OCI-LY1 (cell line): ENCODE measurements around the gene KRT84.

Experiments
- H2AFZ ChIP-seq: fragments of 200-600 bp; sonication (generic), shearing (Covaris generic); 2 replicates; pipeline ENCODE4 v1.6.0; 2014; ENCODE audit warnings: antibody characterized with exemption, mild to moderate bottlenecking, low read length
- H3F3A ChIP-seq: fragments of 200-600 bp; sonication (generic), shearing (Covaris generic); 2 replicates; pipeline ENCODE4 v1.6.0; 2014; ENCODE audit warnings: mild to moderate bottlenecking, antibody characterized with exemption, low read length, moderate library complexity; ENCODE audit not compliant: insufficient read depth
- H3K27ac ChIP-seq: fragments of 200-600 bp; sonication (generic); 2 replicates; pipeline ENCODE4 v1.5.1; 2014; ENCODE audit warnings: low read length, mixed run types, mild to moderate bottlenecking, low read depth; ENCODE audit not compliant: poor library complexity, severe bottlenecking
- H3K27me3 ChIP-seq: fragments of 200-600 bp; sonication (generic); 2 replicates; pipeline ENCODE4 v1.6.0; 2014; ENCODE audit warnings: antibody characterized with exemption, mild to moderate bottlenecking, low read length, moderate library complexity; ENCODE audit not compliant: insufficient read depth
- H3K36me3 ChIP-seq: fragments of 200-600 bp; sonication (generic); 2 replicates; pipeline ENCODE4 v1.6.1; 2014; ENCODE audit warnings: mild to moderate bottlenecking, antibody characterized with exemption, low read length, moderate library complexity, mixed read lengths; ENCODE audit not compliant: insufficient read depth
- H3K4me1 ChIP-seq: fragments of 200-600 bp; sonication (generic); 2 replicates; pipeline ENCODE4 v1.5.1; 2014; ENCODE audit warnings: mild to moderate bottlenecking, low read length, moderate library complexity; ENCODE audit not compliant: insufficient read depth, severe bottlenecking
- H3K4me2 ChIP-seq: fragments of 200-600 bp; sonication (generic), shearing (Covaris generic); 2 replicates; pipeline ENCODE4 v1.6.1; 2014; ENCODE audit warnings: low read length
- H3K4me3 ChIP-seq: fragments of 200-600 bp; sonication (generic); 2 replicates; pipeline ENCODE4 v1.5.1; 2014; ENCODE audit warnings: low read length, low read depth, mild to moderate bottlenecking, mixed read lengths; ENCODE audit not compliant: poor library complexity, severe bottlenecking
- H3K79me2 ChIP-seq: fragments of 200-600 bp; shearing (Covaris generic); 2 replicates; pipeline ENCODE4 v1.6.1; 2016; ENCODE audit warnings: mixed run types, low read length, mixed read lengths; ENCODE audit not compliant: insufficient read depth
- H3K9ac ChIP-seq: fragments of 200-600 bp; sonication (generic), shearing (Covaris generic); 2 replicates; pipeline ENCODE4 v1.6.1; 2014; ENCODE audit warnings: mild to moderate bottlenecking, low read length, mixed read lengths
- H3K9me2 ChIP-seq: fragments of 200-600 bp; sonication (generic), shearing (Covaris generic); 2 replicates; pipeline ENCODE4 v1.6.1; 2014; ENCODE audit warnings: low read depth, mild to moderate bottlenecking, low read length, mixed read lengths
- H3K9me3 ChIP-seq: fragments of 200-600 bp; shearing (Covaris generic); 2 replicates; pipeline ENCODE4 v1.6.1; 2014; ENCODE audit warnings: low read length, mixed read lengths
- H4K20me1 ChIP-seq: fragments of 200-600 bp; sonication (generic), shearing (Covaris generic); 2 replicates; pipeline ENCODE4 v1.6.0; 2016; ENCODE audit warnings: mild to moderate bottlenecking, low read length; ENCODE audit not compliant: insufficient read depth
- EZH2 ChIP-seq: fragments of 200-600 bp; sonication (generic), shearing (Covaris generic); IDR thresholded peaks from 2 replicates; pipeline ENCODE4 v1.8.0; 2017; ENCODE audit warnings: borderline replicate concordance, mixed run types, mild to moderate bottlenecking, antibody characterized with exemption, low read length, moderate library complexity, mixed read lengths
- TF ChIP-seq, protein P1 (sequence below): fragments of 200-600 bp; sonication (generic), shearing (Covaris generic); IDR thresholded peaks from 2 replicates; pipeline ENCODE4 v1.5.1; 2017; ENCODE audit warnings: mild to moderate bottlenecking, antibody characterized with exemption, low read length, moderate library complexity, mixed read lengths

Gene KRT84

DNA sequence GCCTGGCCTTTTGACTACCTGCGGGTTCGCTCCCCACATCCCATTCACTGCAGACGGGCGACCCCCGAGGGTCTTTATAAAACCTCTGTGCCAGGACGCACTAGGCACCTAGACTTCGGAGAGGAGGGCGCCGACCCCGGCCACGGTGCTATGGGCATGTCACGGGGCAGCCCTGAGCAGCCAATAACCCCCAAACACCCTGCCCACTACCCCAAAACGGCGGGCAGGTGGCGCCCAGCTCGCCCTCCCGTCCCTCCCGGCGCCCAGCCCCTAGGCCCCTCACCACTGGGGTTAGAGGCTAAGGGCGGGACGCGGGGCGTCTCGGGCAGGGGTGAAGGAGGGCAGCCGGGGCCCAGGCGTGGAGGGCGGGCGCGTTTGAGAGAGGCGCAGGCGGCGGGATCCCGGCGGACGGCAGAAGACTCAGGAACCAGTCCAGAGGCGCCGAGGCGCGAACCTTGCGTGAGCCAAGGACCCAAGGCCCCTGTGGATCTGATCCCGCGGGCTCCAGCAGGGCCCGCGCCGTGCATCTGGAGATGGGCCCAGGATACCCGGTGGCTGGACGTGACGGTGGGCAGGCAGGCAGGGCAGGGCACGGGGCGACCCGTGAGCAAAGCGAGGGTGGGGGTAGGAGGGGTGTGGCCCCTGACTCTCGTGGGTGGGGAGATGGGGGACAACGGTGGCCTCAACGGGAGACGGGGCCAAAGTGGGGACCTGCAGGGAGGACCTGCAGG, 29.3 kb downstream of the KRT84 start:
- Histone ChIP-seq H3K4me2 (no peak overlapping the region), H3K9me3 (no peaks in the 10 kb centered on the region), H3K4me3 (no peak overlapping the region), H3K79me2 (no peaks in the 10 kb centered on the region), H4K20me1 (no peaks in the 10 kb centered on the region), H2AFZ (no peak overlapping the region), H3K36me3 (no peaks in the 10 kb centered on the region), H3K9me2 (no peaks in the 10 kb centered on the region), H3K27ac (no peak overlapping the region), H3F3A (no peaks in the 10 kb centered on the region), H3K9ac (no peak overlapping the region), H3K27me3 (no peaks in the 10 kb centered on the region), H3K4me1 (peaks cover 23% of the 10 kb centered on the region)
- TF ChIP-seq, protein P1, sequence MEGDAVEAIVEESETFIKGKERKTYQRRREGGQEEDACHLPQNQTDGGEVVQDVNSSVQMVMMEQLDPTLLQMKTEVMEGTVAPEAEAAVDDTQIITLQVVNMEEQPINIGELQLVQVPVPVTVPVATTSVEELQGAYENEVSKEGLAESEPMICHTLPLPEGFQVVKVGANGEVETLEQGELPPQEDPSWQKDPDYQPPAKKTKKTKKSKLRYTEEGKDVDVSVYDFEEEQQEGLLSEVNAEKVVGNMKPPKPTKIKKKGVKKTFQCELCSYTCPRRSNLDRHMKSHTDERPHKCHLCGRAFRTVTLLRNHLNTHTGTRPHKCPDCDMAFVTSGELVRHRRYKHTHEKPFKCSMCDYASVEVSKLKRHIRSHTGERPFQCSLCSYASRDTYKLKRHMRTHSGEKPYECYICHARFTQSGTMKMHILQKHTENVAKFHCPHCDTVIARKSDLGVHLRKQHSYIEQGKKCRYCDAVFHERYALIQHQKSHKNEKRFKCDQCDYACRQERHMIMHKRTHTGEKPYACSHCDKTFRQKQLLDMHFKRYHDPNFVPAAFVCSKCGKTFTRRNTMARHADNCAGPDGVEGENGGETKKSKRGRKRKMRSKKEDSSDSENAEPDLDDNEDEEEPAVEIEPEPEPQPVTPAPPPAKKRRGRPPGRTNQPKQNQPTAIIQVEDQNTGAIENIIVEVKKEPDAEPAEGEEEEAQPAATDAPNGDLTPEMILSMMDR, result no peak
- TF ChIP-seq EZH2, result no peak

DNA sequence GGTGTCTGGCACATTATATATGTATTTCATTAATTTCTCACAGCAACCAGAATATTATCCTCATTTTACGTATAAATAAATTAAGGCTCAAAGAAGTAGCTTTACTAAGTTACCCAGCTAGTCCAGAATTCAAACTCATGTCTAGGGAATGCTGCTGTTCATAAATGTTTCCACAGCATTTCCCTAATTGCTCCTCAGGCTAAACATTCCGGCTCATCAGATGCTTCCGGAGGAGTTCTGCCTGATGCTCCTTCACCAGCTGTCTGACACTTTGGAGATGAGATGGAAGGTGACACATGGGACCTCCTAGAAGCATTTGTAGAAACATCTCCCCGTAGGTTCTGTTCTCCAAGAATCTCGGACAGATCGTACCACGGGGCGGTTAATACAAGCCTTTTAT, 30.3 kb downstream of the KRT84 start:
- H3K4me2 ChIP-seq, result no peak overlapping the region
- TF ChIP-seq, protein P1, result no peak
- TF ChIP-seq EZH2, result no peak
- no peaks in the 10 kb centered on the region for H3F3A ChIP-seq
- no peaks in the 10 kb centered on the region for H3K9me3 ChIP-seq
- H4K20me1 ChIP-seq, result no peaks in the 10 kb centered on the region
- no peak overlapping the region for H3K27ac ChIP-seq
- no peaks in the 10 kb centered on the region for H3K36me3 ChIP-seq
- H3K4me3 ChIP-seq, result no peak overlapping the region
- peaks cover 23% of the 10 kb centered on the region for H3K4me1 ChIP-seq
- H3K9me2 ChIP-seq, result no peaks in the 10 kb centered on the region
- H2AFZ ChIP-seq, result no peak overlapping the region
- no peaks in the 10 kb centered on the region for H3K79me2 ChIP-seq
- H3K9ac ChIP-seq, result no peak overlapping the region
- no peaks in the 10 kb centered on the region for H3K27me3 ChIP-seq

- H3K9ac ChIP-seq, result no peak overlapping the region
- no peak overlapping the region for H2AFZ ChIP-seq
- no peaks in the 10 kb centered on the region for H4K20me1 ChIP-seq
- H3K4me3 ChIP-seq, result no peak overlapping the region
- TF ChIP-seq, protein P1, result no peak
- TF ChIP-seq EZH2, result no peak
- no peaks in the 10 kb centered on the region for H3F3A ChIP-seq
- H3K9me2 ChIP-seq, result no peaks in the 10 kb centered on the region
- H3K79me2 ChIP-seq, result no peaks in the 10 kb centered on the region
- no peaks in the 10 kb centered on the region for H3K27me3 ChIP-seq
- H3K36me3 ChIP-seq, result no peaks in the 10 kb centered on the region
- no peaks in the 10 kb centered on the region for H3K9me3 ChIP-seq
- H3K4me1 ChIP-seq, result peaks cover 17% of the 10 kb centered on the region
- H3K27ac ChIP-seq, result no peak overlapping the region
- H3K4me2 ChIP-seq, result no peak overlapping the region
Measured at GRCh38 chr12:52354200-52354599, 31.3 kb downstream of the KRT84 start.
